Epidermal melanocyte (primary cell): ENCODE measurements around the gene PTBP3.

Source experiments
- DNase-seq: peaks from one replicate; pipeline ENCODE4 v3.0.0; 2011; ENCODE audit warnings: low spot score; ENCODE audit not compliant: insufficient read length

Gene PTBP3

DNA sequence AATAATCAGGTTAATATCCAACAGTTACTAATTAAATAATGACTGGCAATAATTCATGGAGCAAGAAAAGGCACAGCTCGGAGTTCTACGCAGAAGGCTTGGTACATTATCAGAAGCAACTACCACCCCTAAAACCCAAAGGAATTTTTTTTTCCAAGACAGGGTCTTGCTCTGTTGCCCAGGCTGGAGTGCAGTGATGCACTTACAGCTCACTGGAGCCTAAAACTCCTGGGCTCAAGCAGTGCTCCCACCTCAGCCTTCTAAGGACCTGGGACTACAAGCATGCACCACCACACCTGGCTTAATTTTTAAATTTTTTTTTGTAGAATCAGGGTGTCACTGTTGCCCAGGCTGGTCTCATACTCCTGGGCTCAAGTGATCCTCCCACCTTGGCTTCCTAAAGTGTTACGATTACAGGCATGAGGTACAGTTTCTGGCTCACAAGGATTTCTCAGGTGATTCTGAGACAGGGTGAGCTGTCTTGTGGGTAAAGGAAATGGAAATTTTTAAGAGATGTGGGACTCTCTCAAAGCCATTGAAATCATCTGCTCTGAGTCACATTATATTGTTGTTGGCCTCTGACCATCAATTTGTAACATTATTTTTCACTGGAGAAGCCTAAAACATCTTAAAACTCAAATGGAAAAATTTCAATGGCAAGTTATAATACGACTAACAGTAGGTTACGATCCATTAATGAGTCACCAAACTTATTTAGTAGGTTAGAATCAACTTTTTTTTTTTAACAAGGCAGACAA lies 26.8 kb upstream of the PTBP3 start:
- no peak for DNase-seq

DNA sequence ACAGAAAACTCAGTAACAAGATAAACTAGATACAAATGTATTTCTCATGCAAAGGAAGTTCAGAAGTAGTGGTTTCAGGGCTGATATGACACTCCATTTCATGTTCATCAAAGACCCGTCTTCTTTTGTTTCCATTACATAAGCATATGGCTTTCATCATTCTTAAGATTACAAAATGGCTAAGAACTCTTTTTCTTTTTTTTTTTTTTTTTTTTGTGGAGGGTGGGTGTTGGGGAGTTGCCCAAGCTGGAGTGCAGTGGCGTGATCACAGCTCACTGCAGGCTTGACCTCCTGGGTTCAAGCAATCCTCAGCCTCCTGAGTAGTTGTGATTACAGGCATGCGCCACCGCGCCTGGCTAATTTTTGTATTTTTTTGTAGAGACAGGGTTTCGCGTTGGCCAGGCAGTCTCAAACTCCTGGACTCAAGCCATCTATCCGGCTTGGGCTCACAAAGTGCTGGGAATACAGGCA lies 22.0 kb upstream of the PTBP3 start:
- DNase-seq, result no peak

DNA sequence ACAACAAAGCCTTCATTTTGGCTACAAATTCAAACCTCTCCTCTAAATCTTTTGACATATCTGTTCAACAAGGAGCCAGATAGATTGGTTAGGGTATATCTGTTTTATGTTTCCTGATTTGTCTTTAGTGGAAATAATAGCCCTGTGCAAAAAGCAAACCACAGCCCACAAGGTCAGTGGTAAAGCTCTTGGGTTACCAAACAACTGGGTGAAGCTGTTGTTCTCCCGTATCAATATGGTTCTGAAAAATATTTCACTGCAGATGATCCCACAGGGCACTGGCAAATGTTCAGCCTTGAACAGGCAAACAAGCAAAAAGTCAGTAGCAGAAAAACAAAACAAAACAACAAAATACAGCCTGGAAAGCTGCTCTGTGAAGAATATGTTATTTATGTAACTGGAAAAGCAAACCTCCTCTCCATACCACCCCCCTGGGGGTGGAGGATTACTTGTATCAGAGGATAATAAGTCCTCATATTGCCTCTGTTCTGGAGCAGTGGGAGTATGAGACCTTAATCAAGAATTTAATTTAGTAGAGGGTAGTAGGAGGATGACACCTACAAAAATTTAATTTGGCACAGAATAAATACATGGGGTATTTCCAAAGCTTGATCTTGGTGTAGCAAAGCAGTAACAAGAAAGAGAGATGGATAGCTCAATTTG lies 20.8 kb upstream of the PTBP3 start:
- DNase-seq, result no peak

DNA sequence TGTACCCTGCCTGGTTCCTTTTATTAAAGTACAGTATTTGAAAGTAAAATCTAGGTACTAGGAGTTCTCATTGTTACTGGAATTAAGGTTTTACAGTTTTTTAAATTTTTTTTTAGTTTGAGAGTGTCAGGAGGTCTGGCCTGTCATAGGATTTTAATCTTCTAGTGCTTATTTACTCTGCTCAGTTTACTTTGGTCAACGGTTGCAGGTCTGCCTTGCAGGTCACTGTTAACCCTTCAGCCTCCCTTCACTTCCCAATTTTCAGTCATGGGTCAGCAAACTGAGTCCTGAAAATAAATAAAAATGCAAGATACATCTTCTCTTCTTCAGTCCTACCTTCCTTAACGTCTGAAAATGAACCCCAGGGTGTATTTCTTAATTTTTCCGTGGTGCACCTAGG lies 18.8 kb upstream of the PTBP3 start:
- DNase-seq, result no peak

DNA sequence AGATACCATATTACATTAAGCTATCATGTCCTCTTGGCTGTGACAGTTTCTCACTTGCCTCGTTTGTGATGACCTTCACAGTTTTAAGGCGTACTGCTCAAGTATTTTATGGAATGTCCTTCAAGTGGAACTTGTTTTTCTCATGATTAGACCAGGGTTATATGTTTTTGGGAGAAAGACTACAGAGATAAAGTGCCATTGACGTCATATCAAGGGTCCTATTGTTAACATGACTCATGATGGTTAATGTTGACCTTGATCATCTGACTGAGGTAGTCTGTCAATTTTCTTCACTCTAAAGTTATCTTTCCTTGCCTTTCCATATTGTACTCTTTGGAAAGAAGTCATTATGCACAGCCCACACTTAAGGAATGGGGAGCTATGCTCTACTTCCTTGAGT lies 17.8 kb upstream of the PTBP3 start:
- DNase-seq, result no peak

DNA sequence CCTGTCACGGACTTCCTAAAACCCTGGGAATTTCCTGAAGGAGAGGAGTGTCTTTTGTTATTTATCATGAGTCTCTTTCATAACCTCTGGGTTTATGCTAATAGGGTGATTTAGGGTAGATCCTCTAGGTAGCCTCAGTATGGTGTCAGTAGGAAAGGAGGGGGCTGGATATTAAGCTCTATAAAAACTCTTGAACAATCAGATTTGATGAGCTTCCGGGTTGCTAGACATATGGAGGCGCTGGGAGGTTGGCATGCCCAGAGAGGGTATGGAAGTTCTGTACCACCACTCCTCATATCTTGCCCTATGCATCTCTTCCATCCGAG lies 15.6 kb upstream of the PTBP3 start:
- no peak for DNase-seq

DNA sequence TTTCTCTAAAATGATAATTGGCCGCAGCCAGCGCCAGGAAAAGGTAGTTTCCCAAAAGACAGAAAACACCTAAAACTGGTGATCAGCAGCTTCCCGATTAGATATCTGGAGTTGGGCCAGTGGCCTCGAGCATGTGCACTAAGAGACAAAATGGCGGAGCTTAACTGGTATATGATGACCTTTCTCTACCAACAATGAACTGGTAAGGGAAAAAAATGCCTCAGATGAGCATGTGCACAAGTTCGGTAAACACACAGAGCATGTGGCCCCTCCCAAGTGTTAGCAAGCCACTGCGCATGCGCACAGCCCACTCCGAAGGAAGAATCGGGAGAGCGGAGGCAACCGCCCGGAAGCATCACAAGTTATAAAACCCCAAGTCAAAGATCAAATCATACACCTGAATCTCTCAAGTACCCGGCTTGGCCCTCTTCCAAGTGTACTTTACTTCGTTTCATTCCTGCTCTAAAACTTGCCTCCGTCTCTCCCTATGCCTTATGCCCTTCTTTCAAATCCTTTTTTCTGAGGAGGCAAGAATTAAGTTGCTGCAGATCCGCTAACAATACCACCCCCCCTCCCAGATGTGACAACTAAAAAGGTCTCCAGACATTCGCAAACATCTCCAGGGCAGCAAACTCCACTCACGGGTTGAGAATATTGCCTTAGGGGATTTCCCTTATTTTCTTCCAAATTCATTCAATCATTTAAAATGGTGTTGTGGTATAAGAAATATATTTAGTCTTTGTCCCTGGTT lies 15.0 kb upstream of the PTBP3 start:
- DNase-seq, result no peak

DNA sequence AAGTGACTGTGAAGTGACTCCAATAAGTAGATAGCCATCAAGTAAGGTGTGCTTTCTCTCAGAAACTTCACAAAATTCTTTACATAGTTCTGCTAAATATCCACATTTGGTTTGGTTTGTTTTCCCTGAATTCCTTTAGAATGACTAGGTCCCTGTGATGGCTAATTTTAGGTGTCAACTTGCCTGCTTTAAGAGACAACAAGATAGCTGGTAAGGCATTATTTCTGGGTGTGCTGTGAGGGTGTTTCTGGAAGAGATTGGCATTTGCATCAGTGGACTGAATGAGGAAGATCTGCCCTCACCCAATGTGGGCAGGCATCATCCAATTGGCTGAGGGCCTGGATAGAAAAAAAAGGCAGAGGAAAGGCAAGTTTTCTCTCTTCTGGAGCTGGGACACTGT lies 8.3 kb upstream of the PTBP3 start:
- no peak for DNase-seq

DNA sequence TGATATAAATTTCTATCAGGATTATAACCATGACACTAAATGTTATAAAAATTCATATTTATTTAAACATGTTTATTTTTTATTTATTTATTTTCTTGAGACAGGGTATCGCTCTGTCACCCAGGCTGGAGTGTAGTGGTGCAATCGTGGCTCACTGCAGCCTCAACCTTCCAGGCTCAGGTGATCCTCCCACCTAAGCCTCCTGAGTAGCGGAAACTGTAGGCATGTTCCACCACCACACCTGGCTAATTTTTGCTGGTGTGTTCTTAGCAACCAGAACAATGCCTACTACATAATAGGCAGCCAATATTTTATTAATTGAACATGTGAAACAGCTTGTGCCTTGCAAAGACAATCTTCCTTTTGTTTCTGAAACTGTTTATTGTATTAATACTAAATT lies 6.5 kb upstream of the PTBP3 start:
- DNase-seq, result no peak

DNA sequence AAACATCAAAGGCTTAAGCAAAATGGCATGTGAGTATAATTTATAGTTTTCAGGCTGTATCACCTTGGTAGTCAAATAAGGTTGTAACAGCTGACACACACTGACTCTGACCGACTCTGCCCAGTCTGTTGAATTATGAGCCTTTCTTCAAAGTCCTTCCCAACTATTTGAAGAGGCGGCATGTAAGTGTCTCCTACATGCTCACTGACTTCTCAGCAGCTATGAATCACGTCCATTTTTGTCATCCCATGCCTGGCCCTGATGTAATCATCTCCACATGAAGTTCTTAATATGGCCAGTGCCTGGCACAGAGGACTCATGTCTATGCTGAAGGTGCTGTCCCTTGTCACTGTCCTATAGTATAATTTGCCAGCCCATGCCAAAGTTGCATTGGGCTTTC lies 5.1 kb upstream of the PTBP3 start:
- DNase-seq, result no peak

DNA sequence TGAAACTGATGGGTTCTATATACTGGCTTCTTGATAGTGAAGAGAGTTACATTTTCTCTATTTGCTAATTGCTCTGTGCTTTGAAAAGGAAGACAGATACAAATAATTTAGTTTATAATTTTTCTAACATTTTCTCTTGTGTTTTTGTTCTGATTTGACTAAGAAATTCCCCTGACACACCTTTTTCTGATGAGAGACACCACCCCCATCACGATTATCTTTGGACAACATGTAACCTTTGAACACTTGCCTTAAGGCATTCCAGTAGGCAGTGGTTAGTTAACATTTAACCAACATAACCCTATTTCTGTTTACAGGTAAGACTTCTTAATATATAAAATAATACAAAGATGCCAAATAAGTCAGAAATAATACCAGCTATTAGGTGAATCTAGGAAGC lies 4.1 kb upstream of the PTBP3 start:
- no peak for DNase-seq

DNA sequence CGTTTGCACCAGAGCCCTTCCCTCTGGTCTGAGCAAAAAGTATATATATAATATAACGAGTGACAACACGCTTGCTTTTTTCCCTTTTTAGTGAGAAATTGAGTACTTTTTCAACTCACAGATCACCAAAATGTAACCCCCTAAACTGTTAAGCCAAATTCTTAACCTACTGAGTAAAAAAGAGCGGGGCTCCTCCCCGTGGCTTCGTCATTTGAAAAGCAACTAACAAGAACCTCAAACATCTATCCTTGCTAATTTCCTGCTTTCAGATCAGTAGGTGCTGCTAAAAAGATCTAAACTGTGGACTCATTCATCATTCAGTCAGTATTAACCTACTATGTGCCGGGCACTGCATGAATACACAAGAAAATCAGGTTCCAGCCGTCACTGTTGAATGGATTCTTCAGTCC lies 1.0 kb upstream of the PTBP3 start:
- DNase-seq, result no peak

DNA sequence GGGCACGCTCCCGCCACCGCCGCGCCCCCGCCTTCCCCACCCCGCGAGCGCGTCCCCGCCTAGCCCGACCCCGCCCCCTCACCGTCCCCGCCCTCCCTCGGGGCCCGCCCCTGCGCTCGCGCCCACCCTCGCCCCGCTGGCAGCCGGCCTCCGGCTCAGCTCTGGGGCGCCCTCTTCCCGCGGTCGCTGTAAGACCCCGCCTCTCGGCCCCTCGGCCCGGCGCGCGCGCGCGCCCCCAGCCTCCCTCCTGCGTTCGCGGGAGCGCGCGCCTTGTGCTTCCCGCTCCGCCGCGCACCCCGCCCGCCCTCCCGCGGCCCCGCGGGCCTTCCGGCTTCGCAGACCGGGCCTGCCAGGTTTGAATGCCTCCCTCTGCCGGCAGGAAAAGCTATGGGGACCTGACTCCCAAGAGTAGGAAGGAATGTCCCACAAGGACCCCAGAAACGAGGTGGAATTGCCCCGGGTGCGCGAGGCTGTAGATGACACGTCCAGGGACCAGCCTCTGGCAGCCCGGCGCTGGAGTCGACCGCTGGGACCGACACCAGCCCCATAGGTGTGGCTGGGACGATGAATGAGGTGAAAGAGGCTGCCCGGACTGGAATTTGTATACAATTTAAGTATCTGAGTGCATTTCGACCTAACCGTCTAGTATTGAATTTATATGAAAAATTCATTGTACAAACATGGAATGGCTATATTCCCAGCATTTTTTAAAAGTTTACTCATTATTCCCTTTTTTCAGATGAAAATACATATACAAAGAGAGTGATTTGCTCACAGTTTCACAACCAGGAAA lies 416 bp upstream of the PTBP3 start:
- DNase-seq, result peak; percentile 94

DNA sequence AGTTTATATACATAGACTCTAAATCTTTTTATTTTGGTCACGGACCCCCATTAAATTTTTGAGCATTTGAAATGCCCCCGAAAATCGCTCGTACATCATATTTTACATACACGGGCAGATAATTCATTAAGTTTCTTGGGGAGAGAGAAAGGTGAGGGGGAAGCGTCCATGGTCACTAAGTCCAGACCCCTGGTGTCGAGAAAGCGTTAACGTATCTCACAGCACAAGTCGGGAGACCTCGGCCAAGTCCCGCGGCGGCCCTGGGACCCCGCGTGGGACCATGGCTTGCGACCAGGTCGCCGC lies 794 bp downstream of the PTBP3 start:
- no peak for DNase-seq

DNA sequence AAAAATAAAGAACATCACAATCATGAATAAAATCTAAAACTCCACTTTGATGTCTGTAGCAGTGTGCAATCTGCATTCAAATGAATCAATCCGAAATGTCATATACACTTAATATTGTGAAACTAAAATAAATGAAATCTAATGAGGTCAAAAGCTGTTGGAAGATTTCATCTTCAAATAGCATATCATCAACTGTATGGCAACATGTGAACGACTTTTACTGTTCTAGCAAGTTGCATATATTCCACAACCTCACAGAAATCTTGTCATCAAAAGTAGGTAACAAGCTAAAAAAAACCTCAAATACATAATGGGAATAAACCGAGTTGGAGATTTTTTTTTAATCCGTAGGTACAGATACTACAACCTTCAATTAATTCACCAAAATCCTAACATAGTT lies 1.2 kb downstream of the PTBP3 start:
- no peak for DNase-seq

DNA sequence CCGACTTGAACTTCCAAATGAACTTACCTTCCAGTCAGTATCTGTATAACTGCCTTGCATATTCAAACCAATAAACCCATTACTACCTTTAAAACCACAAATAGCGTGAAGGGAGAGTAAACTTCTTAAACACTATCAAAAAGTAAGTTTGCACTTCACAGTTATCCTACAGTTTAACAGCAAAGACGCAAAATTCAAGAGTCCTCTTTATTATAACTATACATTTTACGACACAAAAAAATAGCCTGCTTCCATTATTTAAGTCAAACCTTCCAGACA lies 1.8 kb downstream of the PTBP3 start:
- no peak for DNase-seq

DNA sequence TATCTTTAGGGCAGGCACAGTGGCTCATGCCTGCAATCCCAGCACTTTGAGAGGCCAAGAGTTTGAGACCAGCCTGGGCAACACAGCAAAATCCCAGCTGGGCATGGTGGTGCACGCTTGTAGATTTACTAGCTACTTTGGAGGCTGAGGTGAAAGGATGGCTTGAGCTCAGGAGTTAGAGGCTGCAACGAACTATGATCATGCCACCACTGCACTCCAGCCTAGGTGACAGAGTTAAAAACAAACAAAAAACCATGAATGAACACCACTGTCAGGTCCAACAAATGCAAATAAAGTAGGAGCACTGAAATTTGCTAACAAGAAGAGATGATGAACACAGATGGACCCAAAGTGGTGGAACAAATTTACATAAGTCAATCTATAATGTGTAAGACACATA lies 4.9 kb downstream of the PTBP3 start:
- no peak for DNase-seq

DNA sequence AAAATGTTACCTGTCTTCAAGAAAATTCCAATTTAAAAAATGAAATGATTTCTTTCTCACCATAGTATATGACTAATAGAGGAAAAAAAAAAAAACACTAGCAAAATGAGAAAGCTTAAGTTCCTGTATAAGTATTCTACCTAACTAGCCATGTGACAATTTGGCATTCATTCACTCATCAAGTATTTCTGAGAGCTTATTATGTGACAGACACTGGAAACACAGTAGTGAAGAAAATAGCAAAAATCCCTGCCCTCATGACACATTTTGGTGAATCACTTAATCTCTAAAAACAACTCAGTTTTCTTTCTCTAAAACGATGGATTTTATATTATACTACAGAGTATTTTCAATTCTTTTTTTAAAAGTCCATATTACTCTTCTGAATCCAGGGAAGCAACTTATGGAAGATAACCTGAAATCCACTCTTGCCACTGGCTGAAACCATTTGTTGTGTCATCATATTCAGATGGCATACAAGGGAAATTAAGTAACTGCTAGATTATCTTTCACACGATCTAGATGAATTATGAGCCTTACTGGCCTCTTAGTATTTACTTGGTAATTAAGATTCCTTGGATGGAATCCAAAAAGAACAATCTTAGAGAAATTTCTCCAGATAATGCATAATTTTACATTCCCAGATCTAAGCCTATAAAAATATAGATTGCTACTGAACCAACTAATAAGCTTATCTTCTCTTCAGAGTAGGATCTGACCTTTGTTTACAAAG lies 5.5 kb downstream of the PTBP3 start:
- DNase-seq, result no peak

DNA sequence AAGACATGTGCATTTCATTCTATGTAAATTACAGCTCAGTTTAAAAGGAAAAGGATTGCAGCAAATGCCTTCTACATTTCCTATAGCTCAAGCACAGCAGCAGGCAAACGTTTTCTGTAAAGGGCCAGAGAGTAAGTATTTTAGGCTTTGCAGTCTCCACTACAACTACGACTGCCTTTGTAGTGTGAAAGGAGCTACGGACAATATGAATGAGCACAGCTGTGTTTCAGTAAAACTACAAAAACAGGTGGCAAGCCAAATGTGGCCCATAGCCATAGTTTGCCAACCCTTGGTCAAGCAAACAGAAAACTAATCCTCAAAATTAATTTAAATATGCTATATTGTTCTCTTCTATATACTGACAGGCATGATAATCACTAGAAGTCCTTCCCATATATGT lies 7.2 kb downstream of the PTBP3 start:
- no peak for DNase-seq

DNA sequence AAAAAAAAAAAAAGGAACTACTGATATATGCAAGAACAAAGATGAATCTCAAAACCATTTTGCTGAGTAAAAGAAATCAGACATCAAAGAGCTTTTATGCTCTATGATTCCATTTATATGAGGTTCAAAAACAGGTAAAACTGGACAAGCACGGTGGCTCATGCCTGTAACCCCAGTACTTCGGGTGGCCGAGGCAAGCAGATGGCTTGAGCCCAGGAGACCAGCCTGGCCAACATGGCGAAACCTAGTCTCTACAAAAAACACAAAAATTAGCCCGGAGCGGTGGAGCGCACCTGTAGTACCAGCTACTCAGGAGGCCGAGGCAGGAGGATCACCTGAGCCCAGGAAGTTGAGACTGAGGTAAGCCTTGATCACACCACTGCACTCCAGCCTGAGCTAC lies 7.8 kb downstream of the PTBP3 start:
- DNase-seq, result no peak

DNA sequence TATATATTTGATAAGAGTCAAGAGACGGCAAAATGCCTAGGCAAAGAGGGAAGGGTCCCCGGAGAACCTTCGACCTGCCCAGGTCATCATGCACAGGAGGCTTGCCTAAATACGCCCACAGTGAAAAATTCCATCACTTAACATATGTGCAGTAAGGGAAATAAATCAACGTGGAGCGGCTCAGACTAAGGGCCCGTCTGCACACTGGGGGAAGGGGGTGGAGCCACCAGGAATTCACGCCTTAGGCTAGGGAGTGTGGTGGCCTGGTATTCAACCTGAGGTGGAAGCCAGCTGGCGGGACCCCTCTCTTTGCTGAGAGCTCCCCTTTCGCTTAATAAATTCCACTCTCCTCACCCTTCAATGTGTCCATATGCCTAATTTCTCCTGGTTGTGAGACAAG lies 8.3 kb downstream of the PTBP3 start:
- DNase-seq, result no peak
